Amygdala (tissue), 56 donors: Measurements from ENCODE around the gene GALNT9.
A peak's percentile ranks its signal among the peaks of the same experiment; 100 is the strongest.

Experiments used
- DNase-seq, 56 donors: peaks; one replicate each; lab custom pipeline; 2025; lab: John Stamatoyannopoulos, UW

Gene GALNT9

DNA sequence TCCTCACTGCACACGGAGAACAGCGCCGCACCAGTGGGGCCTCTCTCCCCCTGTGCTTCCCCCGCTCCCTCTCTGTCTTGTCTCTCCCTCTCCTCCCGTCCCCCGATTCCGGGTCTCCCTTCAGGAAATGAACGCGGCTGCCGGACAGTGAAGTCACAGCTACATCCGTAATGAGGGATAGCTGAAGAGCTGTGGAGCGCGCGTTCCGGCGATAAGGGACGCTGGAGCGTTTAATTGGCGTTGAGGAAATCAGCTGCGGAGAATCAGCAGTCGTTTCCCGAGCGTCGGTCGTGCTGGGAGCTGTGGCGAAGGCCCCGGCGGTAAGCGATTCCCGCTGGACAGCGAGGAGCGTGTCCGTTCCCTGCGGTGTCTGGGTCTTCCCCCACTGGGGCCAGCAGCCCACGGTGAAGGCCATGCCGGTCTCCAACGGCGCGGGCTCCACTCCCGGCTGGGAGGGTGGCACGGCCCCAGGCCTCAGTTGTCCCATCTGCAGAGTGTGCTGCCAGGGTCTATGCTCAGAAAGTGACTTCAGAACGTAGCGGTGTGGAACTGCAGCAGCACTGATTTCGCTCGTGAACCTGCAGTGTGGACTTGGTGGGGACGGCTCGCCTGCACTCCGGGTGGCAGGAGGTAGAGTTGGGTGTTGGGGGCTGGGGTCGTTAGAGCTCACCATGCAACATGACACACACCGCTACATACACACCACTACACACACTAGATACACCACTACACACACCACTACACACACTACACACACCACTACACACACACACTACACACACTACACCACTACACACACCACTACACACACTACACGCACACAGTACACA lies 174.2 kb downstream of the GALNT9 start:
- no peak for DNase-seq

DNA sequence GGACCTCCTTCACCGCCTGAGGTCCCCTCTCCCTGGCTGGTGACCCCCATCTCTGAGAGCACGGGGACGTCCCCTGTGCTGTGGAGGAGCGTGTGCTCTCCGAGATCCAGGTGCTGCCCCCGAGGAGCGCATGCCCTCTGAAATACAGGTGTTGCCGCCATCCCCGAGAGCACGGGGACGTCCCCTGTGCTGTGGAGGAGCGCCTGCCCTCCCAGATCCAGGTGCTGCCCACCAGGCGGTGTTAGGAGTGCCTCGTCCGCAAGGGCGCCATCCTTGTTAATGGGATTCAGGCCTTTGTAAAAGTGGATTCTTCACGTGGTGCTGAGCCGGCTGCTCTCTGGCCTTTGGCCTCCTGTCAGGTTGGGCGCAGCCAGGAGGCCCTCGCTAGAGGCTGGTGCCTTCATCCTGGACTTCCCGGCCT lies 175.0 kb downstream of the GALNT9 start:
- DNase-seq: no peak

DNA sequence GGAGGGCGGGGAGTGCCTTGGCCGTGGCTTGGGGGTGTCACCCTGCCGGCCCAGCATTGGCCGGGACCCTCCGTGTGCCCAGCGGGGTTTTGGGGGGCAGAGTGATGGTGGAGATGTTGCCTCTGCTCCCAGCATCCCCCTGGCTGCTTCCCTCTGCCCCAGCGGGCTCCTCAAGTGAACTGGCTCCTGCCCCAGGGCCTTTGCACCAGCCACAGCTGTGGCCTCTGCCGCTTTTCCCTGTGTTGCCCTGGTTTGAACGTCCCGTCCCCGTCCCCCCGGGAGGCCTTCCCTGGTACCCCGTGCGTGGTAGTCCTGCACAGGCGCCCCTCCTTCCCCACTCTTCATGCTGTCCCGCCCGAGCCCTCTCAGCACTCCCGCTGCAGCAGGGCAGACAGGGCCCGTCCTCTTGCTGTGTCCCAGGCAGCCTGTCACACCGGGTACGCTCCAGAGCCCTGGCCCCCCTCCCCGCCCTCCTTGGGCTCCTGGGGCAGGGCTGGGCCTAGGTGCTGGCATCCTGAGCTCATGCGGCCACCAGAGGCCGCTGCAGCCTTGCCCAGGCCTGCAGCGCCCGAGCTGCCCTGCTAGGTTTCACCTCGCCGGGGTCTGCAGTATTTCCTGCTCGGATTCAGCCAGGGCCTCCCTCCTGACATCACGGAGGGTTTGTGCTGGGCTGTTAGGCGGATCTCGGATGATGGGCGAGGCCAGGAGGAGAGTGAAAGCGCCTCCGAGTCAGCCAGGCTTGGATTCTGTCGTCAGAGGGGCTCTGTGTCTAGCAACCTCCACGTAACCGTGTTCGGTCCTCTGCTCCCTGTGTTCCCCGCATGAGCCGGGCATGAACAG lies 175.7 kb downstream of the GALNT9 start:
- DNase-seq: peak in 28 of 56 donors; percentile 2 to 66 (median 26)

DNA sequence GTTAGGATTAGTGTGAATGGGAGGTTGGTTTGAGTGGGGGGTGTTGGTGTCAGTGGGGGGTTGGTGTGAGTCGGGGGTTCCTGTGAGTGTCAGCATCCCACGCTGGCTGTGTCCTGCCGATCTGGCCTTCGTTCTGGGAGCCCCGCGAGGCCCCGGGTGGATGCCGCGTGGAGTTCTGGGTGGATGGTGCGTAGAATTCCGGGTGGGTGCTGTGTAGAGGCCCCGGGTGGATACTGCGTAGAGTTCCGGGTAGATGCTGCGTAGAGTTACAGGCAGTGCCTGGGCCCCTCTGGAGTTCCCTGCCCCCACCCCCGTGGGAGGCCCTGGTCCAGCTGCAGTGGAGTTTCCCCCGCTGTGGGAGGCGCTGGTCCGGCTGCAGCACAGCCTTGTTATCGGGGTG lies 176.4 kb downstream of the GALNT9 start:
- DNase-seq: no peak

DNA sequence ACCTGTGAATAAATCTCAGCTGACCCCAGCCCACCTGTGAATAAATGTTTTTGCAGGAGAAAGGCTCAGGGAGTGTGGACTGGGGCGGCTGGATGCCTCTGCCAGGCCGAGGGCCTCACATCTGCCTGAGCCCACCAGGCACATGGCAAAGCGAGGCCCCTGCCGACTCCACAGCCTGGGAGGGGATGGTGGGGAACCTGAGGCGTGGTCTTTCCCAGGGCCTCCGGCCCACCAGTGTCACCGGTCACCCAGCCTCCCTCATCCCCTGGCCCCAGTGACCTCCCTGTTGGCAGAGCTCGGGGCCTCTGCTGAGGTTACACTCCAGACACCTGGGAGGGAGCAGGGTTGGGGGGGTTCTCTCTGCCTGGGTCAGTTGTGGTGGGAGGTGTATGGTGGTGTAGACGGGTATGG lies 177.0 kb downstream of the GALNT9 start:
- DNase-seq: no peak

DNA sequence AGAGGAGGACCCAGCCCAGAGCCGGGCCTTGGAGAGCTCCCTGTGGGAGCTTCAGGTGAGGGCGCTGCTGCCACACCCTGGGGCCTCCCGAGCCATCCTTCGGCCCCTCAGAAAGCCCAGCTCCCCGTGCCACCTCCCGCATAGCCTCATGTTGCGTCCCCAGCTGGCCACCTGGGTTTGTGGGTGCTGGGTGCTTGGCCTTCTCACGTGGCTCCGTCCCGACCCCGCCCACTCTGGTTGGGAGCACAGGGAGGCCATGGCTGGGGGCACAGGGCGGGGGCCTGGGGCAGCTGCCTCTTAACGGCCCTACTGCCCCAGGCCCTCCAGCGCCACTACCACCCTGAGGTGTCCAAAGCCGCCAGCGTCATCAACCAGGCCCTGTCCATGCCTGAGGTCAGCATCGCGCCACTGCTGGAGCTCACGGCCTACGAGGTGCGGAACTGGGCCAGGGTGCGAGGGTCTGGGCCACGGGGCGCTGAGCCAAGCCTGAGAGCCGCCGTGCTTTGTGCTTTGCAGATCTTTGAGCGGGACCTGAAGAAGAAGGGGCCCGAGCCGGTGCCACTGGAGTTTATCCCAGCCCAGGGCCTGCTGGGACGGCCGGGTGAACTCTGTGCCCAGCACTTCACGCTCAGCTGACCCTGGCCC lies 177.5 kb downstream of the GALNT9 start:
- no peak for DNase-seq

DNA sequence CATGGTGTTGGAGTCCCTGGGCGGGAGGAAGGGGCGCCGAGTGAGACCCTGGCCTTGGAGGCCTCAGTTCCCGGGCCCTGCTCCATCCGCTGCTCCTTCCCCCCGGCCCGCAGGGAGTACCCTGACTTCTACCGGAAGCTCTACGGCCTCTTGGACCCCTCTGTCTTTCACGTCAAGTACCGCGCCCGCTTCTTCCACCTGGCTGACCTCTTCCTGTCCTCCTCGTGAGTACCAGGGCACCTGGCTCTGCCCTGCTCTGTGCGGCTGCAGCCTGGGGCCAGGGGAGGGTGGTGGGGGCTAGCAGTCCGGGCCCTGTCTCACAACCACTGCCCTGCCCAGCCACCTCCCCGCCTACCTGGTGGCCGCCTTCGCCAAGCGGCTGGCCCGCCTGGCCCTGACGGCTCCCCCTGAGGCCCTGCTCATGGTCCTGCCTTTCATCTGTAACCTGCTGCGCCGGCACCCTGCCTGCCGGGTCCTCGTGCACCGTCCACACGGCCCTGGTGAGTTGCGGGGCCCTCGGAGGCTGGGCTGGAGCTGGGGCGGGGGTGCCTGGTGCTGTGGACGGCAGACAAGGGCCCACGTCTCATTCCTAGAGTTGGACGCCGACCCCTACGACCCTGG lies 178.1 kb downstream of the GALNT9 start:
- DNase-seq: no peak

DNA sequence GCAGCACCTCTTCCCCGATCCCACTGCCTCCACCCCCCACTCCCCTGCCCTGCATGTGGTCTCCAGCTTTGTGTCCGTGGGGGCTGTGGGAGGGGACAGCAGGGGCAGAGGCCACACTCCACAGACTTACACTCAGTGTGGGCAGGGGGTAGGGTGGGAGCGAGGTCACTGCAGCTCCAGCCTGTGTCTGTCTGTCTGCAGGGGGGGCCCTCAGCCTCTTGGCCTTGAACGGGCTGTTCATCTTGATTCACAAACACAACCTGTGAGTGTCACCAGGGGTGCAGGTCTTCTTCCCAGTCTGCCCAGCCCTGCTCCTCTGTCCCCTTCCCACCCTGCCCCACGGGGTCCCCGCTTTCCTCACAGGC lies 178.6 kb downstream of the GALNT9 start:
- no peak for DNase-seq

DNA sequence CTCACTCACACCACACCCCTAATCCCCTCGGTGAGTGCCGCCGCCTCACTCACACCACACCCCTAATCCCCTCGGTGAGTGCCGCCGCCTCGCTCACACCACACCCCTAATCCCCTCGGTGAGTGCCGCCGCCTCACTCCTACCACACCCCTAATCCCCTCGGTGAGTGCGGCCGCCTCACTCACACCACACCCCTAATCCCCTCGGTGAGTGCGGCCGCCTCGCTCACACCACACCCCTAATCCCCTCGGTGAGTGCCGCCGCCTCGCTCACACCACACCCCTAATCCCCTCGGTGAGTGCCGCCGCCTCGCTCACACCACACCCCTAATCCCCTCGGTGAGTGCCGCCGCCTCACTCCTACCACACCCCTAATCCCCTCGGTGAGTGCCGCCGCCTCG lies 179.9 kb downstream of the GALNT9 start:
- DNase-seq: peak in 6 of 56 donors; percentile 20 to 54 (median 30)

DNA sequence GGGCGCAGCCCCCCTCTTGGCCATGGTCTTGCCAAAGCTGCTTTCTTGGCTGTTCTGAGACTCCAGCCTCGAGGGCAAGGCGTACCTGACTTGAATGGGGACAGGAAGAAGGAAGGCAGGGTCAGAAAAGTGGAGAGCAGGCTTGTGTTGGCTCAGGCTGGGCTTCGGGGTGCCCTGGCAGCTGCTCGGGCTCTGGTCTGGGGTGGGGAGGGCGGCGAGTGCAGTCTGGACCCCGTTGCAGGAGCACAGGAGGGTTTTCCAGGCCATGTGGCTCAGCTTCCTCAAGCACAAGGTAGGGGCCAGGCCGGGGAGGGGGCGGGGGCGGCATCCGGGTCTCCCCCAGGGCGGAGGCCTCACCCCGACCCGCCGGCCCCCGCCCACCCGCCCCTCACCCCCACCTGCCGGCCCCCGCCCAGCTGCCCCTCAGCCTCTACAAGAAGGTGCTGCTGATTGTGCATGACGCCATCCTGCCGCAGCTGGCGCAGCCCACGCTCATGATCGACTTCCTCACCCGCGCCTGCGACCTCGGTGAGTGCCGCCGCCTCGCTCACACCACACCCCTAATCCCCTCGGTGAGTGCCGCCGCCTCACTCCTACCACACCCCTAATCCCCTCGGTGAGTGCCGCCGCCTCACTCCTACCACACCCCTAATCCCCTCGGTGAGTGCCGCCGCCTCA lies 180.9 kb downstream of the GALNT9 start:
- no peak for DNase-seq

DNA sequence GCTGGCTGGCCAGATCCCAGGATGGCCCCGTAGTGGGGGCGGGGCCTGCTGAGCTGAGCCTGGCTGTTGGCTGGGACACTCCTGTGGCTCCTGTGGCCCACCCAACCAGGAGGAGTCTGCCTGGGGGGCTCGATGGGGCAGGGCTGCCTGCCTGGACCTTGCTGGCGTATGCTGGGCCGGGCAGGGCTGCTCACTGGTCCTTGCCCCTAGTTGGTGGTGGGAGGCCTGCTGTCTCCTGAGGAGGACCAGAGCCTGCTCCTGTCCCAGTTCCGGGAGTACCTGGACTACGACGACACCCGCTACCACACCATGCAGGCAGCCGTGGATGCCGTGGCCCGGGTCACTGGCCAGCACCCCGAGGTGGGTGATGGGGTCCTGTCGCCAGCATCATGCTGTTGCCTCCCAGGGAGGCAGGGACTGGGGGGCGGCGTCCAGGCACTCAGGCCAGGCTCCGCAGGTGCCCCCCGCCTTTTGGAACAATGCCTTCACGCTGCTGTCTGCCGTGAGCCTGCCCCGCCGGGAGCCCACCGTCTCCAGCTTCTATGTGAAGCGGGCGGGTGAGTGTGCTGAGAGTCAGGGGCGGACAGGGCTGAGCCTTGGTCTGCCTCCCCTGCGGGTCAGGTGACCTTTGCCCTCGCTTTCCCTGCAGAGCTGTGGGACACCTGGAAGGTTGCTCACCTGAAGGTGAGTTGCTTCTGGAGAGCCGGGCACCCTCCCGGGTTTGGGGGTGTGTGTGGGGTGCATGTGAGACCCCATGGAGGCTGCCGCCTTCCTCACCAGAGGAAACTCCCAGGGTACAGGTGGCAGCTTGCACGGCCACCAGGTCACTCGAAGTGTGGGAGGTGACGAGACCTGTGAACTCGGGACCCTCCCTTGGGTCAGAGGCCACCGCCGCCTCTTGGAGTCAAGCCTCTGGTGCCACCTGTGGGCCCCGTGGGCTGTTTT lies 181.7 kb downstream of the GALNT9 start:
- DNase-seq: no peak

DNA sequence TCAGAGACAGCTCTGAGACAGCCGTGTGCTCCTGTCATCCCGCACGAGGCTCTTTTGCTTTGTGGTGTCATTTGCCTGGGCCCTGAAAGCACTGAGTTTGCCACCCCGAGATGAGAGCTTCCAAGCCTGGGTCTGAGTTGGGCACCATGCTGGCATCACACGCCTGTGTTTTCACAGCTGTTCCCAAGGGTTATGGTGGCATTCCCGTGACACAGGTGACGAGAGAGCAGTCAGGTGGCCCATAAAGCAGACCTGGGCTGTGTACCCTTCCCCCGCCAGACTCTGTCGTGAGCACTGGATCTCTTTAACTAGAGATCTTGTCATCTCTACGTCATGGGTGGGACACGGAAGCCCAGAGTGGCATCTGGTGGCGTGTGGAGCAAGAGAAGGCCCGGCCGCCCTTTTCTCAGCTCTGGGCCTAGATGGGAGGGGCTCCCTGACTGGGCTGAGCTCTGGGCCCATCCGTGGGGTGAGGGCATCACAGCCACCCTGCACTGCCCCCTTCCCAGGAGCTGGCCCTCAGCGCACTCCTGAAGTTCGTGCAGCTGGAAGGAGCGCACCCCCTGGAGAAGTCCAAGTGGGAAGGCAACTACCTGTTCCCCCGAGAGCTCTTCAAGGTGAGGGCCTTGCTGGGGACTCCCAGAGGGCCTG lies 182.5 kb downstream of the GALNT9 start:
- DNase-seq: no peak
